ENCODE results near the gene MYLK.

The MYLK gene

DNA sequence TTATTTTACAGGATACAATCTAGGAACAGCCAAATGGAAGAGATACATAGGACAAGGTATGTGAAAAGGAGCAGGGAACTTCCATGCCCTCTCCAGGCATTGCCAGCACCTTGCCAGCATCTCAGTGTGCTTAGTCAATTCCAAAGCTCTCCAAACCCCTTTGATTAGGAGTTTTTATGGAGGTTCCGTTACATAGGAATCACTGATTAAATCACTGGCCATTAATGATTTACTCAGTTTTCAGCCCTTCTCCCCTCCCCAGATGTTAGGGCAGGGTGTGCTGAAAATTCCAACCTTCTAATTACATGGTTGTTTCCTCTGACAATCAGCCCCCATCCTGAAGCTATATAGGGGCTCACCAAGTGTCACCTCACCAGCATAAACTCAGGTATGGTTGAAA lies 11.5 kb downstream of the MYLK start:
- no peaks in the 10 kb centered on the region for H3K4me1 ChIP-seq (ENCODE audit: control insufficient read depth in 1 of 2, insufficient read depth in 1 of 2, low read depth in 1 of 2, low read length in 1 of 2)
- TF ChIP-seq, protein P1, sequence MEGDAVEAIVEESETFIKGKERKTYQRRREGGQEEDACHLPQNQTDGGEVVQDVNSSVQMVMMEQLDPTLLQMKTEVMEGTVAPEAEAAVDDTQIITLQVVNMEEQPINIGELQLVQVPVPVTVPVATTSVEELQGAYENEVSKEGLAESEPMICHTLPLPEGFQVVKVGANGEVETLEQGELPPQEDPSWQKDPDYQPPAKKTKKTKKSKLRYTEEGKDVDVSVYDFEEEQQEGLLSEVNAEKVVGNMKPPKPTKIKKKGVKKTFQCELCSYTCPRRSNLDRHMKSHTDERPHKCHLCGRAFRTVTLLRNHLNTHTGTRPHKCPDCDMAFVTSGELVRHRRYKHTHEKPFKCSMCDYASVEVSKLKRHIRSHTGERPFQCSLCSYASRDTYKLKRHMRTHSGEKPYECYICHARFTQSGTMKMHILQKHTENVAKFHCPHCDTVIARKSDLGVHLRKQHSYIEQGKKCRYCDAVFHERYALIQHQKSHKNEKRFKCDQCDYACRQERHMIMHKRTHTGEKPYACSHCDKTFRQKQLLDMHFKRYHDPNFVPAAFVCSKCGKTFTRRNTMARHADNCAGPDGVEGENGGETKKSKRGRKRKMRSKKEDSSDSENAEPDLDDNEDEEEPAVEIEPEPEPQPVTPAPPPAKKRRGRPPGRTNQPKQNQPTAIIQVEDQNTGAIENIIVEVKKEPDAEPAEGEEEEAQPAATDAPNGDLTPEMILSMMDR (IDR thresholded peaks at IDR 0.05), result no peak
- no peak overlapping the region for H3K4me3 ChIP-seq (ENCODE audit: low read depth in 1 of 2, low read length in 1 of 2)
- H3K27ac ChIP-seq, result no peak overlapping the region
- no peaks in the 10 kb centered on the region for H3K36me3 ChIP-seq
- H3K27me3 ChIP-seq, result no peaks in the 10 kb centered on the region
- no peaks in the 10 kb centered on the region for H3K9me3 ChIP-seq

DNA sequence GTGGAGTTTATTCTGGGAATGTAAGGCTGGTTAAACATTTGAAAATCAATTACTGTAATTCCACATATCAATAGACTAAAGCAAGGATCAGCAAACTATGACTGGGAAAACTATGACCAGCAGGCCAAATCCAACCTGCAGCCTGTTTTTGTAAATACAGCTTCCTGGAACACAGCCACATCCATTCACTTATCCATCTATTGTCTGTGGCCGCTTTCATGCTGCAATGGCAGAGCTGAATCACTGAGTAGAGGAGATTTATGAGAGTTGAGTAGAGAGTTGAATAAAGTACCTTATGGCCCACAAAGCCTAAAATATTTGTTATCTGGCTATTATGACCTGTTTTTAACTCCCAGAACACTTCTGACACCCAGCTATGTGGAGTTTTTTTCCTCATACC lies 12.2 kb downstream of the MYLK start:
- TF ChIP-seq, protein P1 (IDR thresholded peaks at IDR 0.05), result no peak
- Histone ChIP-seq H3K4me3 (ENCODE audit: low read depth in 1 of 2, low read length in 1 of 2) (no peak overlapping the region), H3K27me3 (no peaks in the 10 kb centered on the region), H3K9me3 (no peaks in the 10 kb centered on the region), H3K27ac (no peak overlapping the region), H3K36me3 (no peaks in the 10 kb centered on the region), H3K4me1 (ENCODE audit: control insufficient read depth in 1 of 2, insufficient read depth in 1 of 2, low read depth in 1 of 2, low read length in 1 of 2) (no peaks in the 10 kb centered on the region)

DNA sequence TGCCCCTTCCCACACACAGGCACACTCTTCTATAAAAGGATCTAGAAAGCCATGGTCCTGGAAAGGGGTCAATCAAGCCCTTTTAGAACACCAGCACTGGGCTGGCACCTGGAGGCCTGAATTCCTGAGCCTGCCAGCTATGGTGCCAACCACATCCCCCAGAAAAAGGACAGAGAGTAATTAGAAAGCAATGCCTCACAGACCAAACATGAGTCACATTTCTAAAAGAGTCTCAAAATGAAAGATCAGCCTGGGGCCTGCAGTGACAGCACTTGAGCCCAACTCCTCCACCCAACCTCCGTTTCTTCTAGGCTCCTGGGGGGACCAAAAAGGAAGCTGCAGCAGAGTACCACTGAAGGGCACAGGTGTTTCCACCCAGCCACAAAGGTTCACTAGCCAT lies 14.1 kb downstream of the MYLK start:
- no peaks in the 10 kb centered on the region for H3K4me1 ChIP-seq (ENCODE audit: control insufficient read depth in 1 of 2, insufficient read depth in 1 of 2, low read depth in 1 of 2, low read length in 1 of 2)
- H3K36me3 ChIP-seq, result no peaks in the 10 kb centered on the region
- no peak overlapping the region for H3K27ac ChIP-seq
- H3K27me3 ChIP-seq, result no peaks in the 10 kb centered on the region
- TF ChIP-seq, protein P1 (IDR thresholded peaks at IDR 0.05), result no peak
- H3K9me3 ChIP-seq, result no peaks in the 10 kb centered on the region
- no peak overlapping the region for H3K4me3 ChIP-seq (ENCODE audit: low read depth in 1 of 2, low read length in 1 of 2)

DNA sequence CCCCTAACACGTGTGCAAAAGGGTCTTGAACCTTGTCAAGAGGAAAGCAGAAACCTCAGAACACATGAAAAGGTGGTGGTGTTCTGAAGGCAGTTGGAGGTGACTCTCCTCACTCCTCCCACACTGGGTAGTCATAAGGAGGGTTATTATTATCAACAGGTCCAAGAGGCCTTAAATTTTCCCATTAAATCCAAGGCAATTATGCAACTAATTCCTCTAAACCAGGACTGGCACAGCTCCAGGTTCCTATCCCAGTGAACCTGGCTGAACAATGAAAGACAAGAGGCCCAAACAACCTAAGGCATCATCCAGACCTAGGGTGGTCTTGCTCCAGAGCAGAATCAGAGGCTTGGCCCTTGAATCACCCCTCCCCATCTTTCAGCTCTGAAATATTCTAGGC lies 15.0 kb downstream of the MYLK start:
- no peak overlapping the region for H3K27ac ChIP-seq
- H3K27me3 ChIP-seq, result no peaks in the 10 kb centered on the region
- no peaks in the 10 kb centered on the region for H3K36me3 ChIP-seq
- H3K9me3 ChIP-seq, result no peaks in the 10 kb centered on the region
- H3K4me3 ChIP-seq (ENCODE audit: low read depth in 1 of 2, low read length in 1 of 2), result no peak overlapping the region
- H3K4me1 ChIP-seq (ENCODE audit: control insufficient read depth in 1 of 2, insufficient read depth in 1 of 2, low read depth in 1 of 2, low read length in 1 of 2), result no peaks in the 10 kb centered on the region
- TF ChIP-seq, protein P1 (IDR thresholded peaks at IDR 0.05), result no peak

DNA sequence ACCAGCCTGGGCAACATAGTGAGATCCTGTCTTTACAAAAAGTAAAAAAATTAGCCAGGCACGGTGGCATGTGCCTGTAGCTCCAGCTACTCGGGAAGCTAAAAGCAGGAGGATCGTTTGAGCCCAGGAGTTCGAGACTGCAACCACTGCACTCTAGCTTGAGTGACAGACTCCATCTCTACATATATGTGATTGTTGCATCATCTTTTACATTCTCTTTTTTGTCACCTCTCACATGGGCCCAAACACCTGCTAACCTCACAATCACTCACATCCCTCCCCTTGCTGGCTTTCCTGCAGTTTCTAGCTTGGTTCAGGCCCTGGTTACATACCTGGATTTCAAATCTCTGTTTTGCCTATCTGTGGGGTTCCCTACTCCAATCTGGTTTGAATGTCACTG lies 19.4 kb downstream of the MYLK start:
- H3K4me1 ChIP-seq (ENCODE audit: control insufficient read depth in 1 of 2, insufficient read depth in 1 of 2, low read depth in 1 of 2, low read length in 1 of 2), result no peaks in the 10 kb centered on the region
- no peaks in the 10 kb centered on the region for H3K9me3 ChIP-seq
- no peaks in the 10 kb centered on the region for H3K27me3 ChIP-seq
- no peak overlapping the region for H3K4me3 ChIP-seq (ENCODE audit: low read depth in 1 of 2, low read length in 1 of 2)
- no peak overlapping the region for H3K27ac ChIP-seq
- TF ChIP-seq, protein P1 (IDR thresholded peaks at IDR 0.05), result no peak
- no peaks in the 10 kb centered on the region for H3K36me3 ChIP-seq

DNA sequence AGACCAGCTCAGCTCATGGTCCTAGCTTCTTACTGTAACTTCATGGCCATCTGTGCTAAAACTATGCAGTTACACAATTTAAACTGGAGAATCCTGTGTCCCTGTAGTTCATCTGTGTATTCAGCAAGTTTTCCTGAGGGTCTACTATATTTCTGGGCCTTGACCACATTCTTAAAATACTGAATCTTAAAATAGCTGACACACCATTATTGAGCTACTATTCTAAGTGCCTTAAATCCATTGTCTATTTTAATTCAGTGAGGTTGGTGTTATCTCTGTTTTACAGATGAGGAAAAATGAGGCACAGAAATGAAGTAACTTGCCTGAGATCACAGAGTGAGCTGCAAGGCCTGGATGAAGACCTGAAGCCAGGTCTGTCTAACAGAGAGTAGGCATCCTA lies 22.0 kb downstream of the MYLK start:
- TF ChIP-seq, protein P1 (IDR thresholded peaks at IDR 0.05), result no peak
- H3K4me3 ChIP-seq (ENCODE audit: low read depth in 1 of 2, low read length in 1 of 2), result no peak overlapping the region
- no peaks in the 10 kb centered on the region for H3K9me3 ChIP-seq
- H3K36me3 ChIP-seq, result no peaks in the 10 kb centered on the region
- no peak overlapping the region for H3K27ac ChIP-seq
- no peaks in the 10 kb centered on the region for H3K4me1 ChIP-seq (ENCODE audit: control insufficient read depth in 1 of 2, insufficient read depth in 1 of 2, low read depth in 1 of 2, low read length in 1 of 2)
- no peaks in the 10 kb centered on the region for H3K27me3 ChIP-seq
